ENCODE results near the gene GASK1A.

DNA sequence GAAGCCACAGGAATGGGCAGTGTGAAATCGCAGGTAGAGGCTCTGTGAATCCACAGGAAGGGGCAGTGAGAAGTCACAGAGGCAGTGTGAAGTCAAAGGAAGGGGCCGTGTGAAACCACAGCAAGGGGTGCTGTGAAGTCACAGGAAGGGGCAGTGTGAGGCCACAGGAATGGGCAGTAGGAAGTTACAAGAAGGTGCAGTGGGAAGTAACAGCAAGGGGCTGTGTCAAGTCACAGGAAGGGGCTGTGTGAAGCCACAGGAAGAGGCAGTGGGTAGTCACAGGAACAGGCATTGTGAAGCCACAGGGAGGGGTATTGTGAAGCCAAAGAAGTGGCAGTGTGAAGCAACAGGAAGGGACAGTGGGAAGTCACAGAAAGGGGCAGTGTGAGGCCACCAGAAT, 34.1 kb downstream of the GASK1A start:
- TF ChIP-seq, protein P1, sequence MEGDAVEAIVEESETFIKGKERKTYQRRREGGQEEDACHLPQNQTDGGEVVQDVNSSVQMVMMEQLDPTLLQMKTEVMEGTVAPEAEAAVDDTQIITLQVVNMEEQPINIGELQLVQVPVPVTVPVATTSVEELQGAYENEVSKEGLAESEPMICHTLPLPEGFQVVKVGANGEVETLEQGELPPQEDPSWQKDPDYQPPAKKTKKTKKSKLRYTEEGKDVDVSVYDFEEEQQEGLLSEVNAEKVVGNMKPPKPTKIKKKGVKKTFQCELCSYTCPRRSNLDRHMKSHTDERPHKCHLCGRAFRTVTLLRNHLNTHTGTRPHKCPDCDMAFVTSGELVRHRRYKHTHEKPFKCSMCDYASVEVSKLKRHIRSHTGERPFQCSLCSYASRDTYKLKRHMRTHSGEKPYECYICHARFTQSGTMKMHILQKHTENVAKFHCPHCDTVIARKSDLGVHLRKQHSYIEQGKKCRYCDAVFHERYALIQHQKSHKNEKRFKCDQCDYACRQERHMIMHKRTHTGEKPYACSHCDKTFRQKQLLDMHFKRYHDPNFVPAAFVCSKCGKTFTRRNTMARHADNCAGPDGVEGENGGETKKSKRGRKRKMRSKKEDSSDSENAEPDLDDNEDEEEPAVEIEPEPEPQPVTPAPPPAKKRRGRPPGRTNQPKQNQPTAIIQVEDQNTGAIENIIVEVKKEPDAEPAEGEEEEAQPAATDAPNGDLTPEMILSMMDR (IDR thresholded peaks at IDR 0.05): no peak
- no peak for TF ChIP-seq POLR2A (IDR thresholded peaks at IDR 0.05)
- no peak for TF ChIP-seq EP300 (IDR thresholded peaks at IDR 0.05)
- TF ChIP-seq POLR2AphosphoS5 (IDR thresholded peaks at IDR 0.05): no peak

Data from sigmoid colon (tissue), 4 donors.